Measurements from ENCODE around the gene ERGIC2.
"Not testable (repeated sequence)": the region's sequence is repeated elsewhere in the genome, so short reads cannot be mapped to it uniquely, and the experiment has no call there.

ERGIC2 gene

DNA sequence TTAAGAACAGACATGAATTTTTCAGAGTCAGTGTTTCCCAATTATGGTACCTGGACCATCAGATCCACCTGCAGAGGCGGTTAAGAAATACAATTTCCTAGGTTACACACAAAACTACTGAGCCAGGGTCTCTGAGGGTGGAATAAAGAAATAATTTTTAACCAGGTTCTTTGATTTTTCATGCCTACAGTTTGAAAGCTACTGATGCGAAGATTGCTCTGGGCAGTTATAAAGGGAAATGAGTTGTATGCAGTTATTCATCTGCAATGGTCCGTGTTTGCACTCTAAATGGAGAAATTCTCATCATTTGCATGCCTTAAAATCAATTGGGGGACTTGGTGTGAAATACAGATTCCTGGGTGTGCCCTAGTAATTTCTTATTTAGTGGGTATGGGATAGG, 89.7 kb downstream of the ERGIC2 start:
- H3K36me3 Mint-ChIP-seq (ENCODE audit: low read depth): peaks cover 9% of the 10 kb centered on the region
- peaks cover 4% of the 10 kb centered on the region for H3K9me3 Mint-ChIP-seq
- no peaks in the 10 kb centered on the region for H3K4me1 Mint-ChIP-seq (ENCODE audit: low read depth)
- no peak overlapping the region for H3K4me3 Mint-ChIP-seq
- no peaks in the 10 kb centered on the region for H3K27me3 Mint-ChIP-seq
- H3K27ac Mint-ChIP-seq: no peak overlapping the region

DNA sequence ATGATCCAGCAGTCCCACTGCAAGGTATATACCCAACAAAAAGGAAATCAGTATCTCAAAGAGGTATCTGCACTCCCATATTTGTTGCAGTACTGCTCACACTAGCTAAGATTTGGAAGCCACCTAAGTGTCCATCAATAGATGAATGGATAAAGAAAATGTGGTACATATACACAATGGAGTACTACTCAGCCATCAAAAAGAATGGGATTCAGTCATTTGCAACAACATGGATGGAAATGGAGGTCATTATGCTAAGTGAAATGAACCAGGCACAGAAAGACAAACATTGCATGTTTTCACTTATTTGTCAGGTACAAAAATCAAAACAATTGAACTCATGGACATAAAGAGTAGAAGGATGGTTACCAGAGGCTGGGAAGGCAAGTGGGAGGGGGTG, 90.5 kb downstream of the ERGIC2 start:
- H3K4me1 Mint-ChIP-seq (ENCODE audit: low read depth); H3K27ac Mint-ChIP-seq; H3K36me3 Mint-ChIP-seq (ENCODE audit: low read depth); H3K9me3 Mint-ChIP-seq; H3K4me3 Mint-ChIP-seq; H3K27me3 Mint-ChIP-seq: not testable (repeated sequence)

DNA sequence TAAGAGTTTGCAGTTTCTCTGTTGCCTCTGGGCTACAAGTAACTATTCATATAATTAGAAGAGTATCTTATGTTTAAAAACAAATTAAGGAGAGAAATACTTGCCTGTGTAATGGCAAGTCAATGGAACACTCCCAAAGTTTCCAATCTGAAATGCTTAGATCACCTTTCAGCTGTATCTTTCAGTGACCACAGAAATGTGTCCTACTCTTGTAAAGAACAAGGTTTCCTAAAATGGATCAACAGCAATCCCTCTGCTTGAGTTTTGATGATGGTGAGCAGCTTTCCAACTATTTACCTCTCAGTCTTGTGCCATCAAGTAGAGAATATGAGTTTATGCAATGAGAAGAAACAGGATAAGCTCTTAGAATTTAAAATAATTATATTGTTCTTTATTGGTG, 92.9 kb downstream of the ERGIC2 start:
- no peaks in the 10 kb centered on the region for H3K4me1 Mint-ChIP-seq (ENCODE audit: low read depth)
- peaks cover 4% of the 10 kb centered on the region for H3K9me3 Mint-ChIP-seq
- no peak overlapping the region for H3K4me3 Mint-ChIP-seq
- H3K27ac Mint-ChIP-seq: no peak overlapping the region
- H3K36me3 Mint-ChIP-seq (ENCODE audit: low read depth): peaks cover 9% of the 10 kb centered on the region
- no peaks in the 10 kb centered on the region for H3K27me3 Mint-ChIP-seq

DNA sequence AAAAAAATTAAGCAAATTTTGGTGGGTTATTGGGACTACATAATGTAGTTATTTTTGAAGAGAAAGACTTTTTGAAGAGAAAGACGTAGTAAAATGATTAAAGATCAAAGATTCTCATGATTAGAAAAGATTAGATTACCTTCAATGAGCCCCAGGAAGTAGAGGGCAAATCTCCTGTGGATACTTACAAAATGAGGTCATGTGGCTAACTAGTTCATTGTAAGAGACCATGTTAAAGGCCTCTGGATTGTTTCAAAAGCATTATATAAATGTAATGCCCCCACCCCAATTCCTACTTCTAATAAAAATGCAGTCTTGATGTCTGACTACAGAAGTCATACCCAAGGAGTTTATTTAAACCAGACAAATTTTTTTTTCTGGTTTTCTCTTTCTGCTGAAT, 93.3 kb downstream of the ERGIC2 start:
- H3K36me3 Mint-ChIP-seq (ENCODE audit: low read depth): peaks cover 9% of the 10 kb centered on the region
- no peaks in the 10 kb centered on the region for H3K27me3 Mint-ChIP-seq
- H3K4me3 Mint-ChIP-seq: no peak overlapping the region
- H3K27ac Mint-ChIP-seq: no peak overlapping the region
- peaks cover 4% of the 10 kb centered on the region for H3K9me3 Mint-ChIP-seq
- peaks cover 1% of the 10 kb centered on the region for H3K4me1 Mint-ChIP-seq (ENCODE audit: low read depth)
